ENCODE measurements around the gene ANAPC5.
"Not testable (repeated sequence)": the region's sequence is repeated elsewhere in the genome, so short reads cannot be mapped to it uniquely, and the experiment has no call there.

Gene ANAPC5

GRCh38 chr12:121284551-121285390, 67.4 kb downstream of the ANAPC5 start:
- DNase-seq: no peak

GRCh38 chr12:121283841-121284240, 68.4 kb downstream of the ANAPC5 start:
- DNase-seq: no peak

GRCh38 chr12:121283388-121283787, 68.8 kb downstream of the ANAPC5 start:
- DNase-seq: no peak

- not testable (repeated sequence) for DNase-seq
Observed at GRCh38 chr12:121282910-121283309, 69.3 kb downstream of the ANAPC5 start.

GRCh38 chr12:121282072-121282742, 70.0 kb downstream of the ANAPC5 start:
- DNase-seq: no peak

- not testable (repeated sequence) for DNase-seq
Observed at GRCh38 chr12:121281116-121281515, 71.1 kb downstream of the ANAPC5 start.

GRCh38 chr12:121280531-121280930, 71.7 kb downstream of the ANAPC5 start:
- DNase-seq: not testable (repeated sequence)

- no peak for DNase-seq
Observed at GRCh38 chr12:121279507-121279915, 72.7 kb downstream of the ANAPC5 start.

GRCh38 chr12:121279071-121279375, 73.2 kb downstream of the ANAPC5 start:
- DNase-seq: no peak

- DNase-seq: no peak
Observed at GRCh38 chr12:121278169-121279070, 73.8 kb downstream of the ANAPC5 start.

GRCh38 chr12:121277374-121277759, 74.8 kb downstream of the ANAPC5 start:
- no peak for DNase-seq

- DNase-seq: no peak
Observed at GRCh38 chr12:121274036-121274763, 78.0 kb downstream of the ANAPC5 start.

GRCh38 chr12:121273364-121273896, 78.8 kb downstream of the ANAPC5 start:
- DNase-seq: no peak

GRCh38 chr12:121267822-121268221, 84.4 kb downstream of the ANAPC5 start:
- no peak for DNase-seq

GRCh38 chr12:121264951-121265515, 87.2 kb downstream of the ANAPC5 start:
- no peak for DNase-seq

GRCh38 chr12:121264135-121264534, 88.1 kb downstream of the ANAPC5 start:
- DNase-seq: no peak

GRCh38 chr12:121263206-121263935, 88.8 kb downstream of the ANAPC5 start:
- DNase-seq: no peak

GRCh38 chr12:121261398-121261797, 90.8 kb downstream of the ANAPC5 start:
- no peak for DNase-seq

GRCh38 chr12:121260091-121260490, 92.1 kb downstream of the ANAPC5 start:
- no peak for DNase-seq

GRCh38 chr12:121259074-121259473, 93.1 kb downstream of the ANAPC5 start:
- DNase-seq: no peak
